Hepatocyte (in vitro differentiated cells): ENCODE measurements around the gene FHIP2A. TPM values are rescaled to one million over a fixed set of nuclear protein-coding genes. Genes with fewer than 3 reads are reported as not detected.
A peak's percentile ranks its signal among the peaks of the same experiment; 100 is the strongest.

ENCODE experiments used
- DNase-seq: peaks from one replicate; pipeline ENCODE4 v3.0.0-alpha.2; 2016; ENCODE audit warnings: low spot score
- H2AFZ ChIP-seq: fragments of 200-600 bp; sonication (generic); 2 replicates; pipeline ENCODE4 v1.6.0; 2016; ENCODE audit warnings: antibody characterized with exemption, mild to moderate bottlenecking
- H3K27ac ChIP-seq: fragments of 200-600 bp; sonication (generic); 2 replicates; pipeline ENCODE4 v1.5.1; 2016; ENCODE audit warnings: mild to moderate bottlenecking
- H3K27me3 ChIP-seq: fragments of 200-600 bp; sonication (generic); 2 replicates; pipeline ENCODE4 v1.6.1; 2016
- H3K36me3 ChIP-seq: fragments of 200-600 bp; sonication (generic); replicated peaks from 2 replicates; pipeline ENCODE4 v1.5.1; 2016; ENCODE audit warnings: low read depth; ENCODE audit not compliant: insufficient read depth
- H3K4me1 ChIP-seq: fragments of 200-600 bp; sonication (generic); 2 replicates; pipeline ENCODE4 v1.5.1; 2016; ENCODE audit warnings: mild to moderate bottlenecking, moderate library complexity; ENCODE audit not compliant: insufficient read depth
- H3K4me2 ChIP-seq: fragments of 200-600 bp; sonication (generic); 2 replicates; pipeline ENCODE4 v1.6.0; 2016
- H3K4me3 ChIP-seq: fragments of 200-600 bp; sonication (generic); 2 replicates; pipeline ENCODE4 v1.5.1; 2016; ENCODE audit warnings: mild to moderate bottlenecking
- H3K79me2 ChIP-seq: fragments of 200-600 bp; sonication (generic); 2 replicates; pipeline ENCODE4 v1.6.0; 2017; ENCODE audit warnings: mild to moderate bottlenecking
- H3K9me2 ChIP-seq: fragments of 200-600 bp; sonication (generic); replicated peaks from 2 replicates; pipeline ENCODE4 v1.6.0; 2017; ENCODE audit warnings: mild to moderate bottlenecking; ENCODE audit not compliant: insufficient read depth
- H3K9me3 ChIP-seq: fragments of 200-600 bp; sonication (generic); 2 replicates; pipeline ENCODE4 v1.5.1; 2016; ENCODE audit warnings: low read depth, mild to moderate bottlenecking
- H4K20me1 ChIP-seq: fragments of 200-600 bp; sonication (generic); 2 replicates; pipeline ENCODE4 v1.6.0; 2016; ENCODE audit warnings: mild to moderate bottlenecking; ENCODE audit not compliant: insufficient read depth, poor library complexity, severe bottlenecking
- CTCF ChIP-seq: fragments of 200-600 bp; sonication (generic); IDR thresholded peaks from 2 replicates; pipeline ENCODE4 v1.5.1; 2016; ENCODE audit warnings: antibody characterized with exemption, mild to moderate bottlenecking; ENCODE audit not compliant: poor library complexity
- EZH2 ChIP-seq: fragments of 200-600 bp; sonication (generic); IDR thresholded peaks from 2 replicates; pipeline ENCODE4 v1.6.1; 2016; ENCODE audit warnings: antibody characterized with exemption, mild to moderate bottlenecking, borderline replicate concordance
- EZH2phosphoT487 ChIP-seq: fragments of 200-600 bp; sonication (generic); IDR thresholded peaks from one replicate; pipeline ENCODE4 v1.6.1; 2018; ENCODE audit warnings: antibody characterized with exemption, mild to moderate bottlenecking, low read depth, moderate library complexity; ENCODE audit not compliant: unreplicated experiment, severe bottlenecking
- WGBS: methylation state at CpG from one replicate; pipeline ENCODE4 v1.1.6; 2016; ENCODE audit warnings: low lambda C conversion rate; ENCODE audit errors: missing lambda C conversion rate; 5-methylcytosine and 5-hydroxymethylcytosine counted together
- polyA plus RNA-seq: library from polyadenylated mRNA; unstranded; fragments of >200 nt; fragmentation: Nextera tagmentation; extraction: Ambion mirVana; gene quantifications from 2 replicates; pipeline ENCODE4 v1.2.1, GENCODE V29; 2016
- total RNA-seq: library from RNA; depleted of rRNA; stranded (reverse); fragments of >200 nt; gene quantifications from 2 replicates; pipeline ENCODE4 v1.2.3, GENCODE V29; 2014

FHIP2A gene
- total and polyA plus RNA-seq, 2 experiments from 2014 or later, result 9.5 to 24.6 TPM

- H3K4me1 ChIP-seq, result peaks cover 9% of the 10 kb centered on the region
- H3K4me3 ChIP-seq, result no peak overlapping the region
- no peaks in the 10 kb centered on the region for H3K9me3 ChIP-seq
- DNase-seq, result no peak
- H3K9me2 ChIP-seq, result no peaks in the 10 kb centered on the region
- no peak overlapping the region for H3K27ac ChIP-seq
- no peak overlapping the region for H3K4me2 ChIP-seq
- no peaks in the 10 kb centered on the region for H3K79me2 ChIP-seq
- TF ChIP-seq EZH2 (no peak), EZH2phosphoT487 (no peak), CTCF (no peak)
- no peaks in the 10 kb centered on the region for H3K27me3 ChIP-seq
- no peaks in the 10 kb centered on the region for H4K20me1 ChIP-seq
- no peak overlapping the region for H2AFZ ChIP-seq
- WGBS, result 88% methylated on average over 1 of the region's 1 CpG
- no peaks in the 10 kb centered on the region for H3K36me3 ChIP-seq
These were observed 44.2 kb upstream of the FHIP2A start for GRCh38 chr10:114777415-114777814.

DNA sequence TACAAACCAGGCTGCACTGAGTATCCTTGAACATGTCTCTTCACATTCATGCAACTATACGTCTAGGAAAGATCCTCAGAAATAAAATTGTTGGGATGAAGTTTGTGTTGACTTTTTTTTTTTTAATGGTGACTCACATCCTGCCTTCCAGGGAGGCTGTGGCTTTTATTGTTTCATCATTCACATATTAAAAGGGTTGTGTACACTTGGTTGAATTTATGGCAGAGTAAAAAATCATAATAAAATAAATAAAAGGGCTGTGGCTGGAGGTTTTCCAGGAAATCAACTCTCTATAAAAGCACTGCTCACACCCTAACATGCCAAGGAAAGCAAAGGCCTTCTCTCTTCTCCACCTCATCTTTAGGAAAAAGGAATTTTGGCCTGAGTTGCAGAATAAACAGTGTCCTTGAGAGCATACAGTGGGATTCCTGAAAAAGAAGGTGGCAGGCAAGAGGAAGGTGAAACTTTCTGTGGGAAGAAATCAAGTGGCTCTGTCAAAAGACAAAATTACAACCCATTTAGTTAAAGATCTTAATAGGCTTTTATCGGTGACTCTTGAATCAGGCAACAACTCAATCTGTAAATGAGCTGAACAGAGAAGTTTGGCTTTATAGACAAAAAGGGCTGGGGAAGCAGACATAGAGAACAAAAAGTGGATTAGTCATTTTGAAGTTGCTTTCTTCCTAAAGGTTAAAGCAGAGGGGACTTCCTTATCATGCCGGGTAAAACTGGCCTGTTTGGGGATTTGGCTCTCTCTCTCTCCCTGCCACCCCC, 41.6 kb upstream of the FHIP2A start:
- Histone ChIP-seq H2AFZ (no peak overlapping the region), H3K4me1 (peaks cover 9% of the 10 kb centered on the region), H3K27me3 (no peaks in the 10 kb centered on the region), H3K9me3 (no peaks in the 10 kb centered on the region), H3K27ac (peak overlapping the region; percentile 63), H4K20me1 (no peaks in the 10 kb centered on the region), H3K4me3 (no peak overlapping the region), H3K9me2 (no peaks in the 10 kb centered on the region), H3K36me3 (no peaks in the 10 kb centered on the region), H3K79me2 (no peaks in the 10 kb centered on the region), H3K4me2 (no peak overlapping the region)
- no peak for TF ChIP-seq EZH2phosphoT487
- TF ChIP-seq CTCF, result no peak
- no peak for TF ChIP-seq EZH2
- WGBS, result 43% methylated on average over 3 of the region's 3 CpGs
- DNase-seq, result peak; percentile 27

DNA sequence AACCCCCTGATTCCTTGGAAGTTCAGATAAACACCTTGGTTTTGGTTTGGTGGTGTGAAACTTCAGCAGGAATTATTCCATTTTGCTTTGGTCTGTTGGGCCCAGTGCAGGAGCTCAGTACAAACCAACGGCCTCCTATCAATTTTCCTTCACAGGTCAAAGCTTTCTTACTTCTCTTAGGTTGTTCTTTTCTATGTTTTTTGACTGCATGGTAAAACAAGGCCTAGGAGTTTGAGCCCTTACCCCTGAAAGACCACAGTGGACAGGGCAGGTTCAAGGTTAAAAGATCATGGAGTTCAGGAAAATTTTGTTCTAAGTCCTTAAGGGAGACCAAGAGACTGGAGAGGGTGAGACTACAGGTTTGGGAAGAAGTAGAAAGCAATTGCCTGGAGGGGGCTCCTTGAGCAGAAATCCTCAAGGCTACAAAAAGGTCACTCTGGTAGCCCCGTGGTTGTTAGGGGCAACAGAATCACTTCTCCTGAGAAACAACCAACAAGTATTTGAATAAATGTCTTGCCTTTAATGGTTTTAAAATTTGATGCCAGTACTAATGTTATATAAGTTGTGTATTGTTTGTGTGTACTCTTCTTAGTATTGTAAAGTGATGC, 40.9 kb upstream of the FHIP2A start:
- no peaks in the 10 kb centered on the region for H3K9me2 ChIP-seq
- H4K20me1 ChIP-seq, result no peaks in the 10 kb centered on the region
- 58% methylated on average over 2 of the region's 2 CpGs for WGBS
- no peak overlapping the region for H2AFZ ChIP-seq
- H3K4me3 ChIP-seq, result no peak overlapping the region
- TF ChIP-seq EZH2phosphoT487, result no peak
- TF ChIP-seq EZH2, result no peak
- TF ChIP-seq CTCF, result no peak
- H3K9me3 ChIP-seq, result no peaks in the 10 kb centered on the region
- DNase-seq, result no peak
- peaks cover 9% of the 10 kb centered on the region for H3K4me1 ChIP-seq
- H3K36me3 ChIP-seq, result no peaks in the 10 kb centered on the region
- no peak overlapping the region for H3K4me2 ChIP-seq
- no peaks in the 10 kb centered on the region for H3K79me2 ChIP-seq
- H3K27ac ChIP-seq, result peak overlapping the region; percentile 63
- no peaks in the 10 kb centered on the region for H3K27me3 ChIP-seq
